Stimulated activated effector memory CD8-positive, alpha-beta T cell treated with anti-CD3 and anti-CD28 coated beads, Interleukin-12 subunit alpha, Interleukin-12 subunit beta, amount 100 ng/mL, for 72 hours (primary cell): Measurements from ENCODE around the gene IDH3G.

Experiments
- ATAC-seq: fragments of 150-1000 bp; cut with Tn5 transposase; 2 replicates; pipeline ENCODE4 v1.10.0; 2021
- DNase-seq, 2 donors: peaks; one replicate each; pipeline ENCODE4 v3.0.0; 2021 to 2022; ENCODE audit warnings: low spot score in 2 of 2
- H3K27ac Mint-ChIP-seq: one replicate; pipeline ENCODE4 v1.8.0; 2022; ENCODE audit warnings: mild to moderate bottlenecking, mixed read lengths
- H3K36me3 Mint-ChIP-seq: one replicate; pipeline ENCODE4 v1.8.0; 2022; ENCODE audit warnings: mild to moderate bottlenecking, mixed read lengths
- H3K4me1 Mint-ChIP-seq: one replicate; pipeline ENCODE4 v1.8.0; 2022; ENCODE audit warnings: mixed read lengths
- H3K4me3 Mint-ChIP-seq: one replicate; pipeline ENCODE4 v1.8.0; 2022; ENCODE audit warnings: mild to moderate bottlenecking, mixed read lengths
- H3K9me3 Mint-ChIP-seq: one replicate; pipeline ENCODE4 v1.8.0; 2022; ENCODE audit warnings: mixed read lengths

Gene IDH3G

GRCh38 chrX:153802513-153803045, 8.4 kb upstream of the IDH3G start:
- no peaks in the 10 kb centered on the region for H3K4me1 Mint-ChIP-seq
- no peak overlapping the region for H3K4me3 Mint-ChIP-seq
- DNase-seq = no peak
- peaks cover 21% of the 10 kb centered on the region for H3K36me3 Mint-ChIP-seq
- no peak for ATAC-seq
- no peak overlapping the region for H3K27ac Mint-ChIP-seq
- H3K9me3 Mint-ChIP-seq = no peaks in the 10 kb centered on the region

- ATAC-seq (peak; percentile 31), DNase-seq (no peak)
- no peak overlapping the region for H3K27ac Mint-ChIP-seq
- H3K9me3 Mint-ChIP-seq = no peaks in the 10 kb centered on the region
- H3K36me3 Mint-ChIP-seq = peaks cover 25% of the 10 kb centered on the region
- no peaks in the 10 kb centered on the region for H3K4me1 Mint-ChIP-seq
- H3K4me3 Mint-ChIP-seq = no peak overlapping the region
Measured at GRCh38 chrX:153801669-153802068, 7.5 kb upstream of the IDH3G start.

GRCh38 chrX:153800746-153801145, 6.6 kb upstream of the IDH3G start:
- no peaks in the 10 kb centered on the region for H3K9me3 Mint-ChIP-seq
- H3K4me1 Mint-ChIP-seq = peaks cover 9% of the 10 kb centered on the region
- ATAC-seq (no peak), DNase-seq (no peak)
- H3K27ac Mint-ChIP-seq = no peak overlapping the region
- peaks cover 34% of the 10 kb centered on the region for H3K36me3 Mint-ChIP-seq
- no peak overlapping the region for H3K4me3 Mint-ChIP-seq

GRCh38 chrX:153800177-153800722, 6.1 kb upstream of the IDH3G start:
- DNase-seq (no peak), ATAC-seq (no peak)

GRCh38 chrX:153799326-153799725, 5.2 kb upstream of the IDH3G start:
- Mint-ChIP-seq H3K4me1 (peaks cover 9% of the 10 kb centered on the region), H3K4me3 (no peak overlapping the region), H3K36me3 (peaks cover 35% of the 10 kb centered on the region), H3K27ac (no peak overlapping the region), H3K9me3 (no peaks in the 10 kb centered on the region)
- DNase-seq (no peak), ATAC-seq (no peak)

More at GRCh38 chrX:153800177-153800722, 6.1 kb upstream of the IDH3G start:
- no peak overlapping the region for H3K27ac Mint-ChIP-seq
- H3K4me3 Mint-ChIP-seq = no peak overlapping the region
- no peaks in the 10 kb centered on the region for H3K9me3 Mint-ChIP-seq
- H3K36me3 Mint-ChIP-seq = peaks cover 34% of the 10 kb centered on the region
- H3K4me1 Mint-ChIP-seq = peaks cover 9% of the 10 kb centered on the region

GRCh38 chrX:153797415-153798015, 3.3 kb upstream of the IDH3G start:
- Mint-ChIP-seq H3K9me3 (no peaks in the 10 kb centered on the region), H3K27ac (no peak overlapping the region), H3K36me3 (peaks cover 40% of the 10 kb centered on the region), H3K4me1 (peaks cover 18% of the 10 kb centered on the region), H3K4me3 (no peak overlapping the region)
- ATAC-seq = no peak
- DNase-seq = no peak

- no peaks in the 10 kb centered on the region for H3K9me3 Mint-ChIP-seq
- peak; percentile 24 for ATAC-seq
- H3K27ac Mint-ChIP-seq = peak overlapping the region; percentile 94
- peak overlapping the region; percentile 87 for H3K4me3 Mint-ChIP-seq
- H3K4me1 Mint-ChIP-seq = peaks cover 18% of the 10 kb centered on the region
- peak in 1 of 2 donors; percentile 15 for DNase-seq
- H3K36me3 Mint-ChIP-seq = peaks cover 42% of the 10 kb centered on the region
Measured at GRCh38 chrX:153794897-153795816, 982 bp upstream of the IDH3G start.

GRCh38 chrX:153793291-153793690, 884 bp downstream of the IDH3G start:
- ATAC-seq (no peak), DNase-seq (no peak)
- H3K36me3 Mint-ChIP-seq = peaks cover 34% of the 10 kb centered on the region
- H3K27ac Mint-ChIP-seq = peak overlapping the region; percentile 94
- no peaks in the 10 kb centered on the region for H3K9me3 Mint-ChIP-seq
- H3K4me3 Mint-ChIP-seq = peak overlapping the region; percentile 87
- H3K4me1 Mint-ChIP-seq = peaks cover 18% of the 10 kb centered on the region

- Mint-ChIP-seq H3K27ac (no peak overlapping the region), H3K4me3 (peak overlapping the region; percentile 87), H3K9me3 (no peaks in the 10 kb centered on the region), H3K36me3 (peaks cover 27% of the 10 kb centered on the region), H3K4me1 (peaks cover 18% of the 10 kb centered on the region)
- no peak for DNase-seq
- no peak for ATAC-seq
Measured at GRCh38 chrX:153792368-153792767, 1.8 kb downstream of the IDH3G start.

- Mint-ChIP-seq H3K27ac (no peak overlapping the region), H3K9me3 (no peaks in the 10 kb centered on the region), H3K36me3 (peaks cover 26% of the 10 kb centered on the region), H3K4me3 (no peak overlapping the region), H3K4me1 (peaks cover 14% of the 10 kb centered on the region)
- ATAC-seq = no peak
- no peak for DNase-seq
Measured at GRCh38 chrX:153791104-153791852, 2.9 kb downstream of the IDH3G start.

- H3K9me3 Mint-ChIP-seq = no peaks in the 10 kb centered on the region
- peaks cover 27% of the 10 kb centered on the region for H3K36me3 Mint-ChIP-seq
- ATAC-seq = no peak
- peaks cover 9% of the 10 kb centered on the region for H3K4me1 Mint-ChIP-seq
- no peak overlapping the region for H3K4me3 Mint-ChIP-seq
- no peak overlapping the region for H3K27ac Mint-ChIP-seq
- DNase-seq = no peak
Measured at GRCh38 chrX:153789654-153790053, 4.5 kb downstream of the IDH3G start.

GRCh38 chrX:153786669-153787068, 7.5 kb downstream of the IDH3G start:
- no peak for ATAC-seq
- DNase-seq = no peak
- H3K36me3 Mint-ChIP-seq = peaks cover 25% of the 10 kb centered on the region
- H3K27ac Mint-ChIP-seq = no peak overlapping the region
- no peaks in the 10 kb centered on the region for H3K4me1 Mint-ChIP-seq
- no peaks in the 10 kb centered on the region for H3K9me3 Mint-ChIP-seq
- no peak overlapping the region for H3K4me3 Mint-ChIP-seq

- Mint-ChIP-seq H3K27ac (no peak overlapping the region), H3K9me3 (no peaks in the 10 kb centered on the region), H3K36me3 (peaks cover 17% of the 10 kb centered on the region), H3K4me3 (no peak overlapping the region), H3K4me1 (no peaks in the 10 kb centered on the region)
- DNase-seq (no peak), ATAC-seq (no peak)
Measured at GRCh38 chrX:153784325-153784967, 9.7 kb downstream of the IDH3G start.

GRCh38 chrX:153783378-153784013, 10.7 kb downstream of the IDH3G start:
- no peak overlapping the region for H3K4me3 Mint-ChIP-seq
- no peaks in the 10 kb centered on the region for H3K9me3 Mint-ChIP-seq
- no peak overlapping the region for H3K27ac Mint-ChIP-seq
- H3K36me3 Mint-ChIP-seq = peaks cover 17% of the 10 kb centered on the region
- DNase-seq (no peak), ATAC-seq (no peak)
- H3K4me1 Mint-ChIP-seq = no peaks in the 10 kb centered on the region
